ENCODE data around the gene NECTIN1.

Gene NECTIN1

DNA sequence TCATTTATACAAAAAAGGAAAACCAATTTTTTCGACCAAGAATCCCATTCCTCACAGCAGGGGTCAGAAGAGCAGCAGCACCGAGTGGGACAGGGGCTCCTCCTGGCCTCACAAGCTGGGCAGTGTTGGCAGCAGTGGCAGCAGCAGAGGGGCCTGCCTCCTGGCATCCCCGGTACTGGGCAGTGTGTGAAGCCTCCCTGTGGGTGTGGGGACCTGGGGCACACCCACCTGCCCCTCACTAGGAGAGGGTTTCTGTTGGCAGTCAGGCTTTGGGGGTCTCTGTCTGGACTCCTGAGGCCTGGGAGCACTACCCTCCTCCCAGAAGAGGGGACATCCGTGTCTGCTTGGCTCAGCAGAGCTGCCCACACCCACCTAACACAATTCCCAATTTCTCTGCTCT lies 67.8 kb downstream of the NECTIN1 start:
- no peak for DNase-seq (ENCODE audit: extremely low read depth, low read depth)
- H3K4me3 ChIP-seq (replicated peaks; ENCODE audit: low read depth, low read length): no peak overlapping the region
- TF ChIP-seq, protein P1, sequence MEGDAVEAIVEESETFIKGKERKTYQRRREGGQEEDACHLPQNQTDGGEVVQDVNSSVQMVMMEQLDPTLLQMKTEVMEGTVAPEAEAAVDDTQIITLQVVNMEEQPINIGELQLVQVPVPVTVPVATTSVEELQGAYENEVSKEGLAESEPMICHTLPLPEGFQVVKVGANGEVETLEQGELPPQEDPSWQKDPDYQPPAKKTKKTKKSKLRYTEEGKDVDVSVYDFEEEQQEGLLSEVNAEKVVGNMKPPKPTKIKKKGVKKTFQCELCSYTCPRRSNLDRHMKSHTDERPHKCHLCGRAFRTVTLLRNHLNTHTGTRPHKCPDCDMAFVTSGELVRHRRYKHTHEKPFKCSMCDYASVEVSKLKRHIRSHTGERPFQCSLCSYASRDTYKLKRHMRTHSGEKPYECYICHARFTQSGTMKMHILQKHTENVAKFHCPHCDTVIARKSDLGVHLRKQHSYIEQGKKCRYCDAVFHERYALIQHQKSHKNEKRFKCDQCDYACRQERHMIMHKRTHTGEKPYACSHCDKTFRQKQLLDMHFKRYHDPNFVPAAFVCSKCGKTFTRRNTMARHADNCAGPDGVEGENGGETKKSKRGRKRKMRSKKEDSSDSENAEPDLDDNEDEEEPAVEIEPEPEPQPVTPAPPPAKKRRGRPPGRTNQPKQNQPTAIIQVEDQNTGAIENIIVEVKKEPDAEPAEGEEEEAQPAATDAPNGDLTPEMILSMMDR (IDR thresholded peaks at IDR 0.05; ENCODE audit: low read depth, low read length, missing control alignments): no peak

DNA sequence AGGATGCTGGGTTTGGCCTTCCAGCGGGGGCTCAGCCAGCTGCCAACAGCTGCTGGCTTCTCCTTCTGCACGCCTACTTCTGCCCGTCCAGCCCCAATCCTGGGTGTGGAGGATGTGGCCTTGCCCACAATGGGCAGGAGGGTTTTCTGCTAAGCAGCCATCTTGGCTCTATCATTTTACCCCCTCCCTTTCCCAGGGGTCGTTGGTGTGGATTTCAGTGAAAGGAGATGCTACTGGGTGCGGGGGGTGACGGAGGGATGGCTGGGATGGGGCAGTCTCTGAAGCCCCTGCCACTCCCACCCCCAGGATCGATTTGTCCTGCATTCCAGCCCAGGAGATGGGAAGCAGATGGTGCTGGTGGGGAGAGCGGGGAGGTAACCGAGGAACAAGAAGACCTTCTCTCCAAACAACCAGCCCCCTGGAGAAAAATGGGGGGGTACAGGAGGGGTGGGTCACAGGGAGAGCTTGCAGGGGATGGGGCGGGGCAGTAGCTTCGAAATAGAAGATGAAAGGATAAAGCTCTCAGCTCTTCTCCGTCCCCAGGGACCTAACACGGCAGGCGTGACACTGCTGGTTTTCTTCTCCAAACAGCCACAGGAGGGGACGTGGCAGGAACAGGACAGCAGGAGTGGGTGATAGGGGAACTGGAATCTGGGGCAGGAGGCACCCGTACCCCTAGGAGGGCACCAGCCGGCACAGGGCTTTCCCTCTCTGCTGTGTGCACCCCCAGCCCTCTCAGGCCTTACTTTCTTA lies 68.9 kb downstream of the NECTIN1 start:
- no peak overlapping the region for H3K4me3 ChIP-seq (replicated peaks; ENCODE audit: low read depth, low read length)
- TF ChIP-seq, protein P1 (IDR thresholded peaks at IDR 0.05; ENCODE audit: low read depth, low read length, missing control alignments): no peak
- DNase-seq (ENCODE audit: extremely low read depth, low read depth): no peak

DNA sequence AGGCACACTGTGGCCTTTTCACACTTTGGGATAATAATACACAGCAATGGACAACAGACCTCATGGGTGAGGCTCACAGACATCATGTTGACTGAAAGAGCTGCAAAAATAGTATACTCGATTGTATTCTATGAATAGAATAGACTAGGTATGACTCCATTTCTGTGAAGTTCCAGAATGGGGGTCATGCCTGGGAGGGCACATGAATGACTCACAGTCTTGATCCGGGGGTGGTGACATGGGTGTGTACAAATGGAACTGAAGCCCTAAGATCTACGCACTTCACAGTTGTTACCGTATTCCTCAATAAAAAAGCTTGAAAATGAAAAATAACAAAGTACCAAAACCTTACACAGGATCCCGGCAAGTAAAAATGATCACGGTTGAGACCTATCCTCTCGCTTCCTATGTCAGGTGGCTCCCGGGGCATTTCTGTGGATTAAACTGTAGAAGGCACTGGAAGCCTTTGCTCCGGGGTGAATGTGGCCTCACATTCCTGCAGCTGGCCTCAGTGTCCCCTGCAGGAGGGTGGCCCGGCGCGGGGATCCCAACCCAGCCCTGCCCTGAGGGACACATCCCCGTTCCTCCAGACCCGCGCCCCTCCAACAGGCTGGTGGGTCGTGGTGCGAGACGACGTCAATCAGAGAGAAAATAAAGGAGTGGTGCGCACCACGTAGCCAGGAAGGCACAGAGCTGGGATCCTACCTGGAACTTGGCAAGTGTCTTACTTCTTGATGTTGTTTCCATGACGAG lies 75.9 kb downstream of the NECTIN1 start:
- no peak overlapping the region for H3K4me3 ChIP-seq (replicated peaks; ENCODE audit: low read depth, low read length)
- TF ChIP-seq, protein P1 (IDR thresholded peaks at IDR 0.05; ENCODE audit: low read depth, low read length, missing control alignments): no peak

DNA sequence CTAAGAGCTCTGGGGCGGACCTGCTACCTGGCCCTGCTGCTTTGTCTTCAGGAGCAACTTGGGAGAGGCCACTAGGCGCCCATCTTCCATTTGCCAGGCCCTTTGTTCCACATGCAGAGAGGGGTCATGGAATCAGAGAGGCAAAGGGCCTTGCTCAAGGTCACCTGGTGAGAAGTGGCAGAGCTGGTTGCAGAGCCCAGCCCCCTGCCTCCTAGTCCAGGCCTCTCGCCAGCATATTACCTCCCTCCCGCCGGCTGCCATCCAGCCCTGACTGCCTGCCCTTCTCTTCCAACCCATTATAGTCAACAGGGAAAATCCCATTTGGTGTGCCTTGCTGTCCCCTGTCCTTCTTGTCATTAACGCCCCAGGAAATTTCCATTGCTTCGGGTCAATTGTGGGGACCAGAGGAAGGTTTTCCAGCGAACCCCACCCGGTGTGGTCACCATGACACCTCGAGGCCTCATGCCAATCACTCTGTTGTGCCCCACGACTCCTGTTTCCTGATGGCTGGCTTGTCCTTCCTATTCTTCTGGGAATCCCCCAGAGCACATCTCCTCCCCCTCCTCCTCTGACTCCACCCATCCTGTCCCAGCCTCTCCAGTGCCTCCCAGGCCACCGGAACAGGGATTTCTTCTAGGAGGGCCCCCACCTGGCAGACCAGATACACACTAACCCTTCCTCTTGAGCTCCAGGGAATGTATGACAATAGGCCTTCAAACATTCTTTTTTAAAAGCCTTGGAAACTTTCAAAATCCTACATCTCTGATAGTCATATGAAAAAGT lies 77.0 kb downstream of the NECTIN1 start:
- H3K4me3 ChIP-seq (replicated peaks; ENCODE audit: low read depth, low read length): no peak overlapping the region
- TF ChIP-seq, protein P1 (IDR thresholded peaks at IDR 0.05; ENCODE audit: low read depth, low read length, missing control alignments): no peak

More for the DNA sequence above, 75.9 kb downstream of the NECTIN1 start:
- DNase-seq (ENCODE audit: extremely low read depth, low read depth): no peak

DNA sequence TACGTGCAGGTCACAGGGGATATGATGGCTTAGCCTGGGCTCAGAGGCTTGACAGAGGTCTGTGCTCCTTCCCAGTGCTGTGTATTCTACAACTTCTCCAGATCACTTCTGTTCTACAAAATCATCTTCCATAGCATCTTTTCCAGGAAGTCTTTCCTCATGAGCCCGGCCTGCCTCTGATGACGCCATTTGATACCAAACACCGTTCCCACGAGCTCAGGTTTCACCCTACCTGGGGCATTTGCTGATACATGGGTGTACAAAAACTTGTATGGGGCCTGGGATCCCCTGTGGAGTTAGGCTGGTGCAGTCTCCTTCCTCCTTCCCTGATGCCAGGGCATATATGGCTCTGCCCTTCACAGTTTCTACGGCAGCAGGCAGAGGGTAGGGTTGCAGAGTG lies 78.7 kb downstream of the NECTIN1 start:
- H3K4me3 ChIP-seq (replicated peaks; ENCODE audit: low read depth, low read length): no peak overlapping the region
- no peak for DNase-seq (ENCODE audit: extremely low read depth, low read depth)
- TF ChIP-seq, protein P1 (IDR thresholded peaks at IDR 0.05; ENCODE audit: low read depth, low read length, missing control alignments): no peak

More for the DNA sequence above, 77.0 kb downstream of the NECTIN1 start:
- no peak for DNase-seq (ENCODE audit: extremely low read depth, low read depth)

DNA sequence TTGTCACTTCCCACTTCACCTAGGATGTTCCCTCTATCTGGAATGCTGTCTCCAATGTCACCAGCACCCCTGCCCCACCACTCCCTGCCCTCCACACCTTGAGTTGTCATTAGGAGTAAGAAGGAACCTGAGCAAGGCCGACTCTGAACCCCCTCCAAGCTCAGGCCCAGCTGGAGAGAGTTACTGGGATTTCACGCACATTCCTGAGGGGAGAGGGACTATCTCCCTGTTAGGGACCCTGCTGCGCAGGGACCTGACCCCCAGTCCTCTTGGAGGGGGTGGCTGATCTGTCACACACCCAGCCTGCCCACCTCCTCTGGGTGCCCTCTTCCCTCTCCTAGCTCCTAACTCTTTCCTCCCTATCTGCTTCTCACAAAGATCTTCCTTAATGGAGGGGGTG lies 81.7 kb downstream of the NECTIN1 start:
- no peak overlapping the region for H3K4me3 ChIP-seq (replicated peaks; ENCODE audit: low read depth, low read length)
- DNase-seq (ENCODE audit: extremely low read depth, low read depth): no peak
- TF ChIP-seq, protein P1 (IDR thresholded peaks at IDR 0.05; ENCODE audit: low read depth, low read length, missing control alignments): no peak

All from HFF-Myc (cell line).